HepG2 (cell line): ENCODE measurements around the gene IL17C. TPM values are rescaled to one million over a fixed set of nuclear protein-coding genes. Genes with fewer than 3 reads are reported as not detected.

Experiments
- ATAC-seq: fragments of 200-7000 bp; cut with Tn5 transposase; 3 replicates; pipeline ENCODE4 v1.9.1; 2020; ENCODE audit warnings: mild to moderate bottlenecking, moderate library complexity
- BruUV-seq: library from RNA; stranded (reverse); fragments of 400-500 nt; replicated peaks from 2 replicates; lab custom pipeline; 2021; lab: Mats Ljungman, UMichigan
- CTCF ChIA-PET: fragments of 300-600 bp; formaldehyde crosslinking; extraction: SDS; loops from one replicate; lab custom pipeline; 2021; ENCODE audit warnings: low total read pairs, inconsistent platforms, low intra/inter-chr PET ratio; lab: Yijun Ruan, JAX
- POLR2A ChIA-PET: fragments of 350-600 bp; sonication (Branson Sonifier 250); formaldehyde crosslinking; loops from one replicate; lab custom pipeline; 2020; ENCODE audit warnings: antibody characterized with exemption, inconsistent platforms; lab: Yijun Ruan, JAX
- DNase-seq: peaks from one replicate; pipeline ENCODE4 v3.0.0-alpha.2; 2015; ENCODE audit warnings: low spot score
- FAIRE-seq: peaks from 3 replicates; lab custom pipeline; 2011; peaks lifted over from hg19 to GRCh38; lab: Jason Lieb, UNC
- H2AFZ ChIP-seq: one replicate; pipeline ENCODE4 v1.6.1; 2011; ENCODE audit warnings: low read length, inconsistent platforms
- H3K27ac ChIP-seq: fragments of 300-600 bp; 3 replicates; pipeline ENCODE4 v1.8.0; 2011; ENCODE audit warnings: mixed run types, mild to moderate bottlenecking, mixed read lengths, low read length, inconsistent platforms; ENCODE audit not compliant: insufficient read depth; ENCODE audit errors: extremely low read length
- H3K27me3 ChIP-seq, 2 experiments: fragments of 200-600 bp in 1 of 2; 2 replicates in 1 of 2; 3 replicates in 1 of 2; pipeline versions ENCODE4 v1.6.0 to v1.8.0; 2011; ENCODE audit warnings: low read length in 2 of 2, mild to moderate bottlenecking in 2 of 2, moderate library complexity in 2 of 2, inconsistent platforms in 1 of 2; ENCODE audit not compliant: insufficient read depth in 2 of 2, control insufficient read depth in 1 of 2
- H3K36me3 ChIP-seq, 2 experiments: fragments of 200-600 bp in 1 of 2; replicated peaks in 1 of 2; 2 replicates in 1 of 2; 3 replicates in 1 of 2; pipeline versions ENCODE4 v1.5.1 to v1.8.0; 2011; ENCODE audit warnings: low read length in 2 of 2, inconsistent platforms in 1 of 2; ENCODE audit not compliant: insufficient read depth in 2 of 2, control insufficient read depth in 1 of 2
- H3K4me1 ChIP-seq: 2 replicates; pipeline ENCODE4 v1.5.1; 2012; ENCODE audit warnings: low read length, inconsistent platforms; ENCODE audit not compliant: insufficient read depth
- H3K4me2 ChIP-seq: 2 replicates; pipeline ENCODE4 v1.6.0; 2011; ENCODE audit warnings: low read depth, low read length, inconsistent platforms
- H3K4me3 ChIP-seq, 3 experiments: fragments of 200-600 bp in 1 of 3; sonication (generic), shearing (Covaris generic) in 1 of 3; replicated peaks in 1 of 3; 2 replicates each; pipeline ENCODE4 v1.5.1; 2011 to 2016; ENCODE audit warnings: low read length in 3 of 3, inconsistent platforms in 2 of 3, low read depth in 2 of 3, mild to moderate bottlenecking in 2 of 3, control low read depth in 1 of 3, mixed read lengths in 1 of 3; ENCODE audit not compliant: insufficient read depth in 1 of 3
- H3K79me2 ChIP-seq: one replicate; pipeline ENCODE4 v1.6.1; 2011; ENCODE audit warnings: low read length, inconsistent platforms; ENCODE audit not compliant: insufficient read depth
- H3K9ac ChIP-seq: 2 replicates; pipeline ENCODE4 v1.6.0; 2011; ENCODE audit warnings: mild to moderate bottlenecking, low read depth, low read length, inconsistent platforms; ENCODE audit not compliant: insufficient read depth
- H3K9me3 ChIP-seq: 2 replicates; pipeline ENCODE4 v1.5.1; 2012; ENCODE audit warnings: mild to moderate bottlenecking, low read length
- H4K20me1 ChIP-seq: 2 replicates; pipeline ENCODE4 v1.6.0; 2011; ENCODE audit warnings: inconsistent platforms, mild to moderate bottlenecking, low read length, moderate library complexity; ENCODE audit not compliant: insufficient read depth
- HNRNPL ChIP-seq: fragments of 200-400 bp; formaldehyde crosslinking; IDR thresholded peaks from 2 replicates; pipeline ENCODE4 v1.6.1; 2017; ENCODE audit warnings: mild to moderate bottlenecking, low read depth, low read length
- RBM22 ChIP-seq: fragments of 200-400 bp; formaldehyde crosslinking; optimal IDR thresholded peaks from 2 replicates; pipeline ENCODE3; 2017; ENCODE audit warnings: mild to moderate bottlenecking, low read length, moderate library complexity
- TSC22D2 ChIP-seq: sonication (generic); formaldehyde crosslinking; IDR thresholded peaks from 2 replicates; pipeline ENCODE4 v1.5.1; 2020; ENCODE audit warnings: missing genetic modification reagents, mild to moderate bottlenecking, borderline replicate concordance
- ZFP37 ChIP-seq: sonication (generic); formaldehyde crosslinking; IDR thresholded peaks from 2 replicates; pipeline ENCODE4 v1.4.0; 2020; ENCODE audit warnings: missing genetic modification reagents, borderline replicate concordance
- ZMYM3 ChIP-seq: sonication (generic); formaldehyde crosslinking; IDR thresholded peaks from 2 replicates; pipeline ENCODE4 v1.5.1; 2020; ENCODE audit warnings: mild to moderate bottlenecking, missing genetic modification reagents
- ZNF263 ChIP-seq: sonication (generic); formaldehyde crosslinking; IDR thresholded peaks from 2 replicates; pipeline ENCODE4 v1.4.0; 2020; ENCODE audit warnings: missing genetic modification reagents
- WGBS: methylation state at CpG from one replicate; pipeline ENCODE4 v1.1.6; 2017; ENCODE audit warnings: low lambda C conversion rate; 5-methylcytosine and 5-hydroxymethylcytosine counted together
- in situ Hi-C: cut with HindIII; loops from 2 replicates; pipeline ENCODE4 v1.10.0; 2017; ENCODE audit warnings: low pct_unique_long_range_greater_than_20kb; ENCODE audit not compliant: extremely low pct_ligation_motif_present
- intact Hi-C: fragments of 100-400 bp; cut with micrococcal nuclease; formaldehyde crosslinking; loops from one replicate; pipeline ENCODE4 v1.10.0; 2022; ENCODE audit not compliant: unreplicated experiment
- polyA plus RNA-seq, 8 experiments: library from polyadenylated mRNA; depleted of rRNA in 3 of 8; stranded (reverse) in 7 of 8; unstranded in 1 of 8; fragments of >200 nt; fragmentation: Illumina TruSeq in 4 of 8; extraction: Trizol in 4 of 8; gene quantifications; 2 replicates each; pipeline versions ENCODE4 v1.2.1 to v1.2.3, GENCODE V29; 2011 to 2016; ENCODE audit warnings: low read depth in 4 of 8, missing spikeins in 1 of 8, mixed read lengths in 1 of 8; ENCODE audit not compliant: insufficient read depth in 1 of 8
- total RNA-seq, 5 experiments: library from RNA; depleted of rRNA; stranded (reverse); fragments of >200 nt; fragmentation: Illumina TruSeq; extraction: Trizol; gene quantifications; 2 replicates each; pipeline ENCODE4 v1.2.3, GENCODE V29; 2016; ENCODE audit warnings: low read depth in 1 of 5
- TF ChIP-seq, protein P1 (sequence below): IDR thresholded peaks from 2 replicates; pipeline ENCODE4 v1.6.1; 2016; ENCODE audit warnings: missing compliant biosample characterization, missing genetic modification reagents, borderline replicate concordance
- TF ChIP-seq, protein P2 (sequence below): sonication (generic); formaldehyde crosslinking; IDR thresholded peaks from 2 replicates; pipeline ENCODE4 v1.4.0; 2020; ENCODE audit warnings: missing genetic modification reagents, borderline replicate concordance
- TF ChIP-seq, protein P3 (sequence below): sonication (generic); formaldehyde crosslinking; IDR thresholded peaks from 2 replicates; pipeline ENCODE4 v1.8.0; 2022; ENCODE audit warnings: mild to moderate bottlenecking, missing genetic modification reagents

Gene IL17C
- total and polyA plus RNA-seq, 2 of the 13 experiments (the other 11 are each of a cell fraction or from before 2014, with no cell fraction given), result not detected

- no peak overlapping the region for H3K9ac ChIP-seq
- CTCF ChIA-PET, result no interaction called here
- H3K4me2 ChIP-seq, result no peak overlapping the region
- H3K27me3 ChIP-seq, result no peaks in the 10 kb centered on the region
- H3K4me3 ChIP-seq, result no peak overlapping the region
- no peak overlapping the region for H3K27ac ChIP-seq
- TF ChIP-seq TSC22D2, result no peak
- TF ChIP-seq, protein P1, sequence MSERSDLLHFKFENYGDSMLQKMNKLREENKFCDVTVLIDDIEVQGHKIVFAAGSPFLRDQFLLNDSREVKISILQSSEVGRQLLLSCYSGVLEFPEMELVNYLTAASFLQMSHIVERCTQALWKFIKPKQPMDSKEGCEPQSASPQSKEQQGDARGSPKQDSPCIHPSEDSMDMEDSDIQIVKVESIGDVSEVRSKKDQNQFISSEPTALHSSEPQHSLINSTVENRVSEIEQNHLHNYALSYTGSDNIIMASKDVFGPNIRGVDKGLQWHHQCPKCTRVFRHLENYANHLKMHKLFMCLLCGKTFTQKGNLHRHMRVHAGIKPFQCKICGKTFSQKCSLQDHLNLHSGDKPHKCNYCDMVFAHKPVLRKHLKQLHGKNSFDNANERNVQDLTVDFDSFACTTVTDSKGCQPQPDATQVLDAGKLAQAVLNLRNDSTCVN (CRISPR knock-in tag), result no peak
- no peak for TF ChIP-seq HNRNPL
- TF ChIP-seq, protein P2, sequence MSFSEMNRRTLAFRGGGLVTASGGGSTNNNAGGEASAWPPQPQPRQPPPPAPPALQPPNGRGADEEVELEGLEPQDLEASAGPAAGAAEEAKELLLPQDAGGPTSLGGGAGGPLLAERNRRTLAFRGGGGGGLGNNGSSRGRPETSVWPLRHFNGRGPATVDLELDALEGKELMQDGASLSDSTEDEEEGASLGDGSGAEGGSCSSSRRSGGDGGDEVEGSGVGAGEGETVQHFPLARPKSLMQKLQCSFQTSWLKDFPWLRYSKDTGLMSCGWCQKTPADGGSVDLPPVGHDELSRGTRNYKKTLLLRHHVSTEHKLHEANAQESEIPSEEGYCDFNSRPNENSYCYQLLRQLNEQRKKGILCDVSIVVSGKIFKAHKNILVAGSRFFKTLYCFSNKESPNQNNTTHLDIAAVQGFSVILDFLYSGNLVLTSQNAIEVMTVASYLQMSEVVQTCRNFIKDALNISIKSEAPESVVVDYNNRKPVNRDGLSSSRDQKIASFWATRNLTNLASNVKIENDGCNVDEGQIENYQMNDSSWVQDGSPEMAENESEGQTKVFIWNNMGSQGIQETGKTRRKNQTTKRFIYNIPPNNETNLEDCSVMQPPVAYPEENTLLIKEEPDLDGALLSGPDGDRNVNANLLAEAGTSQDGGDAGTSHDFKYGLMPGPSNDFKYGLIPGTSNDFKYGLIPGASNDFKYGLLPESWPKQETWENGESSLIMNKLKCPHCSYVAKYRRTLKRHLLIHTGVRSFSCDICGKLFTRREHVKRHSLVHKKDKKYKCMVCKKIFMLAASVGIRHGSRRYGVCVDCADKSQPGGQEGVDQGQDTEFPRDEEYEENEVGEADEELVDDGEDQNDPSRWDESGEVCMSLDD (CRISPR knock-in tag), result no peak
- TF ChIP-seq, protein P3, sequence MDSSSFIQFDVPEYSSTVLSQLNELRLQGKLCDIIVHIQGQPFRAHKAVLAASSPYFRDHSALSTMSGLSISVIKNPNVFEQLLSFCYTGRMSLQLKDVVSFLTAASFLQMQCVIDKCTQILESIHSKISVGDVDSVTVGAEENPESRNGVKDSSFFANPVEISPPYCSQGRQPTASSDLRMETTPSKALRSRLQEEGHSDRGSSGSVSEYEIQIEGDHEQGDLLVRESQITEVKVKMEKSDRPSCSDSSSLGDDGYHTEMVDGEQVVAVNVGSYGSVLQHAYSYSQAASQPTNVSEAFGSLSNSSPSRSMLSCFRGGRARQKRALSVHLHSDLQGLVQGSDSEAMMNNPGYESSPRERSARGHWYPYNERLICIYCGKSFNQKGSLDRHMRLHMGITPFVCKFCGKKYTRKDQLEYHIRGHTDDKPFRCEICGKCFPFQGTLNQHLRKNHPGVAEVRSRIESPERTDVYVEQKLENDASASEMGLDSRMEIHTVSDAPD (CRISPR knock-in tag), result no peak
- no peak for TF ChIP-seq ZFP37
- TF ChIP-seq RBM22, result peak; percentile 20
- no peak for TF ChIP-seq ZMYM3 (CRISPR knock-in tag)
- TF ChIP-seq ZNF263, result no peak
- 96% methylated on average over 11 of the region's 12 CpGs for WGBS
- peaks cover 23% of the 10 kb centered on the region for H3K4me1 ChIP-seq
- H3K9me3 ChIP-seq, result no peaks in the 10 kb centered on the region
- DNase-seq (no peak), ATAC-seq (no peak), FAIRE-seq (no peak)
- peaks cover under 1% of the 10 kb centered on the region; the same call in 1 of the 2 replicates for H4K20me1 ChIP-seq
- intact Hi-C loops, result no loop called here
- peaks cover 18% of the 10 kb centered on the region for H3K79me2 ChIP-seq
- in situ Hi-C loops, result no loop called here
- H2AFZ ChIP-seq, result no peak overlapping the region
- BruUV-seq, result no TSS peak
- POLR2A ChIA-PET, result interaction anchor here (1.7 kb wide), 1 partner anchor 23 kb away, joined by 3 read pairs; the partner anchor contains the start of gene ZC3H18
- peaks cover 27 to 46% of the 10 kb centered on the region in 2 experiments for H3K36me3 ChIP-seq
Measured at GRCh38 chr16:88593061-88593460, 45.3 kb upstream of the IL17C start.
